PC-3 (cell line): ENCODE data around the gene SRD5A3.

Experiments
- CTCF ChIP-seq: fragments of 300-600 bp; sonication (generic); conservative IDR thresholded peaks from 2 replicates; pipeline ENCODE4 v1.5.1; 2017; ENCODE audit warnings: antibody characterized with exemption, low read depth, mild to moderate bottlenecking, low read length
- EZH2 ChIP-seq: fragments of 300-600 bp; sonication (generic); IDR thresholded peaks from one replicate; pipeline ENCODE4 v1.6.1; 2017; ENCODE audit warnings: antibody characterized with exemption, mild to moderate bottlenecking, low read length; ENCODE audit not compliant: unreplicated experiment

- TF ChIP-seq EZH2 = no peak
- no peak for TF ChIP-seq CTCF
These were observed 31.8 kb upstream of the SRD5A3 start for GRCh38 chr4:55314141-55314820.
